ENCODE data around the gene CCDC188.

CCDC188 gene

DNA sequence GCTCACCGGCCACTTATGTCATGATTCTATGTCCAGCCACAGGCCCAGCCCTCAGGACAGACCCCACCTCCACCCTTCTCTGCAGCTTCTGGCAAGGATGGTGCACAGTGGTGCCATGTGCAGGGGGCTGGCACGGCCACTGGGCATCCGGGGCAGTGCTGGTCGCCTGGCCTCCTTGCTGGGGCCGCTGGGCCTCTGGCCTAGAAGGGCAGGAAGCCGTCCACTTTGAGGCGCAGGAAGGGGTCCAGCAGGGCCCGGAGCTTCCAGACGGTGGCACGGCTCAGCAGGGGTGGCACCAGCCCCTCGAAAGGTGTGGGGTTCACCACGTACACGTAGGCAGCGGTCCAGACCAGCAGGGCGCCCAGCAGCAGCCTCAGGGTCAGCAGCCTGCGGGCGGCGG lies 2.4 kb downstream of the CCDC188 start:
- DNase-seq (ENCODE audit: low spot score): no peak

DNA sequence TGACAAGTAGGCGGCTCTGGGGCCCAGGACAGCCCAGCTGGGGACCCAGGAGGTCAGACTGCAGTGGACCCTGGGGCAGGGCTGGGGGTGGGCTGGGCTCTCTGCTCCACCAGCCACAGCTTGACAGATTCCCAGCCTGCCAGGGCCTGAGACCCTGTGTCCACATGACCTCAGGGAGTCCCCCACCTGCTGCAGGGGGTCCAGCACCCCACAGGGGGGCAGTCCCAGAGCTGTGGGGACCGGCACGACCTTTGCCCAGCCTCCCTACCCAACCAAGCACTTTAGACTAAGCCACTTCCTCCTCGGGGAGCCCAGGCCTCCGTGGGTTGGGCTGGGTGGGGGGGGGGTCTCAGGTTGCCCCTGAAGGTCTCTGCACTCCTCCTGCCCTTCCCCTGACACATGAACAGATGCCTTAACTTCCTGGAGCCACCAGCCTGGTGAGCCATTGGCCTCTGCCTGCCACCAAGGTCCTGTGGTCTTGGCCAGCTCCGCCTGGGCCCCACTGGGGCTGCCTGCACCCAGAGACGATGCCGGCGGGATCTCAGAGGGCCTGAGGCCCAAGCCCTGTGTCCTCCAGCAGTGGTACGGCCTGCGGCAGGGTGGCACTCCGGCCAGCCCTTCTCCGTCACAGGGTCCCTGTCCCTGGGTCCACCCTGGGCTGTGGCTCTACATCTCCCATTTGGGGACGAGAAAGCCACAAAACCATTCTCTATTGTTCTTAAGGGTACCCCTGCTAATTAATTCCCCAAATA lies 3.4 kb downstream of the CCDC188 start:
- DNase-seq (ENCODE audit: low spot score): no peak

DNA sequence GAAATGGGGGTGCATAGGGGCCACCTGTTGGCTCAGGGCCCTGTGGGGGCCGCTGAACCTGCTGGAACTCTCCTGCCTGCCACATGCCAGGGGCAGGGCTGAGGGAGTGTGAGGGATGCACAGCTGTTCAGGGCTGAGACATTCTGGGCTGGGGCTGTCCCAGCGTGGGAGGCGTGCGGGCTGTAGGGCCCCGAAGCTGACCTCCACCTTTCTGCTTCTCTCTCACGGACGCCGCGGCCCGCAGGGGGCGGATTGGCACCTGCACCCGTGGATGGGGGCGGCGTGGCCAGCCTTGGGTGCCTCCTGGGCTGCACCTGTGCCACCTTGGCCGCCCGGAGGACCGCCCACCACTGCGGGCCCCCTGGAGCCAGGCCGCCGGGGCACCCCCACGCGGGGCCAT lies 4.1 kb downstream of the CCDC188 start:
- no peak for DNase-seq (ENCODE audit: low spot score)

DNA sequence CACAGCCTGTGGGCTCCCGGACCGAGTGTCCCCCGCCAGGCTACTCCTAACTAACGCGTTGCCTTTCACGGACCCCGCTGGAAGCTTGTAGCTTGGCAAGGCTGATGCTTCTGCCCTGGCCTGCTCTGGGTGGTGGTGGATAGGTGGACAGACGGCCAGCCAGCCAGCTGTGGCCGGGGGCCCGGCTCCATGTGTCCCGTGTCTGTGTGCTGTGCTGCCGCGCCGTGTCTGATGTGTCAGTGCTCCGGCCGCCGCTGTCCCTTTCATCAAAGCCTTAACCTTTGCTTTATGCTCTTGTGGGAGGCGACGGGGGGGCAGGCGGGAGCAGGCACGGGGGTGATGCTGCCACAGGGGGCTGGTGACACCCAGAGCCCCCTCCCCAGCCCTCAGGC lies 5.0 kb downstream of the CCDC188 start:
- no peak for DNase-seq (ENCODE audit: low spot score)

DNA sequence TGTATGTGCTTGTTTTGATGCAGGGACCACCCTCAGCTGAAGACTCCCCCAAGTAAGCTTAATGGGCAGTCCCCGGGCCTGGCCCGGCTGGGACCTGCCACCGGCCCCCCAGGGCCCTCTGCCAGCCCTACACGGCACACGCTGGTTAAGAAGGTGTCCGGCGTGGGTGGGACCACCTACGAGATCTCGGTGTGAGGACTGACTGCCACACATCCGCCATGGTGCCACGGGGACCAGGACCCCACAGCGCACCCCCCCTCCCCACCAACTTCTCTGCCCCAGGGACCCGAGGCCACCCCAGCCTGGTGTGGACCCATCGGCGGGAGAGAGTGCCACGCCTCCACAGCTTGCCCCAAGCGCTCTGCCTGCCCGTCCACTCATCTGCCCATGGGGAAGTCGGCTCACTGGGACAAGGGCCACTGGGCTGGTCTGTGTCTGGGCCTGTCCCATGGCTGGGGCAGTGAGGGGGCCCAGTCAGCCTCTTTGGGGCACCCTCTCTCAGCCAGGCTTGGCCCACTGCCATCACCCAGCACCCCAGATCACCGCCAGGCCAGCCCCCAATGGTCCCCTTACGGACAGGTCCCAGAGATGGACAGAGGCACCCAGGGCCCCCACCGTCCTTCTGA lies 5.5 kb downstream of the CCDC188 start:
- no peak for DNase-seq (ENCODE audit: low spot score)

DNA sequence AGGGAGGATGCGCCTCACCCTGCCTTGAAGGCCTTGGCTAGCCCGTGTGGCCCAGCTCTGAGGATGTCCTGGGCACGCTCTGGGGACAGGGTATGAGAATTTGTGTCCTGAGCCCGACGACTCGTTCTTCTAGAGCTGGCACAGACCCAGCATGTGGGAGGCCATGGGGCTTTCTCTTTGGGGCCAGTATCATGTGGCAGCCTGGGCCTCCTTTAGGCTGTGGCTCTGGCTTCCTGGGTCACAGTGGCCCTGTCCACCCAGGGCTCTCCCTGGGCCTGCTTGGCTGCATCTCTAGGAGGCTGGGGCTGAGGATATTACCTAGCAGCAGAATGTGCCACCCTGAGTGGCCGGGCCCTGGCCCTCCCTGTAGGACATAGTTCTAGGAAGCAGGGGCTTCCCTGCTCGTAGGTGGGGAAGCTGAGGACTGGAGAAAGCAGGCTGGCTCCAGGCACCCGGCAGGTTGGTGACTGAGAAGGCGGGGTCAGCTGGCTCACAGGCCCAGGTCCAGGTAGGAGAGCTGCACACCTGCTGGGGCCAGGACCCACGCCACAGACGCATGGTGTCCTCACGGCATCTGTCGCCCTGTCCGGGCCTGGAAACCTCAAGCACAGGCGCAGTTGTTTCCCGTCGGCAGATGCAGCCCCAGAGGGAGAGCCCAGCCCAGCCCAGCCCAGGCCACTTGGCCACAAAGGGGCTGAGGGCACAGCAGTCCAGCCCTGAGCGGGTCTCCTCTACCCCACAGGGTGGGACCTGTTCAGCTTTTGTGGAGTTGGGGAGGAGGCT lies 6.8 kb downstream of the CCDC188 start:
- DNase-seq (ENCODE audit: low spot score): no peak

DNA sequence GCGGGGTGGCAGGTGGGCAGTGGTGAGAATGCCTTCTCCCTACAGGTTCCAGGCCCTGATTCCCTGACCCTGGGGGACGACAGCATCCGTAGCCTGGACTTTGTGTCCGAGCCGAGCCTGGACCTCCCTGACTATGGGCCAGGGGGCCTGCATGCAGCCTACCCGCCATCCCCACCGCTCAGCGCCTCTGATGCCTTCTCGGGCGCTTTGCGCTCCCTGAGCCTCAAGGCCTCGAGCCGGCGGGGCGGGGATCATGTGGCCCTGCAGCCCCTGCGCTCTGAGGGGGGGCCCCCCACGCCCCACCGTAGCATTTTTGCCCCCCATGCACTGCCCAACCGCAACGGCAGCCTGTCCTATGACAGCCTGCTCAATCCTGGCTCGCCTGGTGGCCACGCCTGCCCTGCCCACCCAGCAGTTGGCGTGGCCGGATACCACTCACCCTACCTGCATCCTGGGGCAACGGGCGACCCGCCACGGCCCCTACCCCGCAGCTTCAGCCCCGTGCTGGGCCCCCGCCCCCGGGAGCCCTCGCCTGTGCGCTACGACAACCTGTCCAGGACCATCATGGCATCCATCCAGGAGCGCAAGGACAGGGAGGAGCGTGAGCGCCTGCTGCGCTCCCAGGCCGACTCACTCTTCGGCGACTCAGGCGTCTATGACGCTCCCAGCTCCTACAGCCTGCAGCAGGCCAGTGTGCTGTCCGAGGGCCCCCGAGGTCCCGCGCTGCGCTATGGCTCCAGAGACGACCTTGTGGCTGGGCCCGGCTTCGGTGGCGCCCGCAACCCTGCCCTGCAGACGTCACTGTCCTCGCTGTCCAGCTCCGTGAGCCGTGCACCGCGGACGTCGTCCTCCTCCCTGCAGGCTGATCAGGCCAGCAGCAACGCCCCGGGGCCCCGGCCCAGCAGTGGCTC lies 7.9 kb downstream of the CCDC188 start:
- DNase-seq (ENCODE audit: low spot score): no peak

DNA sequence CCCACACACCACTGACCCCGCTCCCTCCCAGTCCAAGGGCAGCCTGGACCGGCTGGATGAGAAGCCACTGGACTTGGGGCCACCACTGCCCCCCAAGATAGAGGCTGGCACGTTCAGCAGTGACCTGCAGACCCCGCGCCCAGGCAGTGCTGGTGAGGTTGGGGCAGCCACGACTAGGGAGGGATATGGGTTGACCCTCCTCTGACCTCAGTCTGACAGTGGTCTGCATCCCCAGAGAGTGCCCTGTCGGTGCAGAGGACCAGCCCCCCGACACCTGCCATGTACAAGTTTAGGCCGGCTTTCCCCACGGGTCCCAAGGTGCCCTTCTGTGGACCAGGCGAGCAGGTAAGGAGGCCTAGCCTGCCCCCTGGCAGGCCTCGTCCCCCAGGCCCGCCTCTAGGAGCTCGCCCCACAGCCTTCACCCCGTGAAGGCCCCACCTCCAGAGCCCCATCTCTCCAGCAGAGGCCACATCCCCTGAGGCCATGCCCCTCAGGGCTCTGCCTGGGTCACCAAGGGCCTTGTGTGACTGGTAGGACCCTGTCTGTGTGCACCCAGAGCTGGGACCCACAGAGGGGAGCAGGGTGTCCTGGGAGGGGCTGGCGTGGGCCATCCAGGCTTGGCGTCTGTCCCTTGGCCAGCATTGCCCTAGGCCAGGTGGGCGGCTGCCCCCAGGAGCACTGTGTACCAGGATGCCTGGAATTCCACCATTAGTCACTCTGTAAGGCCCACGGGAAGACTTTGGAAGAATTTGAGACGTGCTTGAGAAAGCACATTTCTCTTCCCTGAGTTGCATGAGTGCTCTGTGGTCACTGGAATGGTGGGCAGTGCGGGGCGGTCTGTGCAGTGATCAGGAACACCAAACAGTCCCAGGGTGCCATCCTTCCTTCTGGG lies 9.4 kb downstream of the CCDC188 start:
- DNase-seq (ENCODE audit: low spot score): no peak

DNA sequence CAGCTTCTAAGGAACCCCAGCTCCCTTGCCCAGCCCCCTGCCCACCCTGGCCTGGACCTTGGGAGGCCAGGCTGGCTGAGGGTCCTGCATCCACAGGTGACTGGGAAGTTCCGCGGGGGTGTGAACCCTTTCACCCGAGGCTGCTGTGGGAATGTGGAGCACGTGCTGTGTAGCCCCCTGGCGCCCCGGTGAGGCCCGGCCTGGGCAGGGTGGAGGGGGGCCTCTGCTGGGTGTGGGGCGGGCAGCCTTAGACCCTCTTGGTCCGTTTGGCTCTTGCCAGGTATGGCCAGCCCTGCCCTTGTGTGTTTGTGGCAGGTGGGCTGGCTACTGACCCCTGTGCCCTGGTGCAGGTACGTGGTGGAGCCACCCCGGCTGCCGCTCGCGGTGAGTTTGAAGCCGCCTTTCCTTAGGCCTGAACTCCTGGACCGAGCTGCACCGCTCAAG lies 10.3 kb downstream of the CCDC188 start:
- DNase-seq (ENCODE audit: low spot score): no peak

DNA sequence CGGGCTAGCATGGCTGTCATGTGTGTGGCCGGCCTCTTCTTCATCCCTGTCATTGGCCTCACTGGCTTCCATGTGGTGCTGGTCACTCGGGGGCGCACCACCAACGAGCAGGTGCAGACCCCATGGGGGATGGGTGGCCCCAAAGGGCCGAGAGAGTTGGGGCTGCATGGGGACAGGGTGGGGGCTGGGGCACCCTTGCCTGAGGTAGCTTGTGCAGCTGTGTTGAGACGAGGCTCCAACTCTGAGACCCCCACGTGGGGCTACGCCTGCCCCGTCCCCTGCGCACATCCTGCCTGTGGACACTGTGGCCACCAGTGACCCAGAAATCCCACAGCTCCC lies 10.8 kb downstream of the CCDC188 start:
- no peak for DNase-seq (ENCODE audit: low spot score)

DNA sequence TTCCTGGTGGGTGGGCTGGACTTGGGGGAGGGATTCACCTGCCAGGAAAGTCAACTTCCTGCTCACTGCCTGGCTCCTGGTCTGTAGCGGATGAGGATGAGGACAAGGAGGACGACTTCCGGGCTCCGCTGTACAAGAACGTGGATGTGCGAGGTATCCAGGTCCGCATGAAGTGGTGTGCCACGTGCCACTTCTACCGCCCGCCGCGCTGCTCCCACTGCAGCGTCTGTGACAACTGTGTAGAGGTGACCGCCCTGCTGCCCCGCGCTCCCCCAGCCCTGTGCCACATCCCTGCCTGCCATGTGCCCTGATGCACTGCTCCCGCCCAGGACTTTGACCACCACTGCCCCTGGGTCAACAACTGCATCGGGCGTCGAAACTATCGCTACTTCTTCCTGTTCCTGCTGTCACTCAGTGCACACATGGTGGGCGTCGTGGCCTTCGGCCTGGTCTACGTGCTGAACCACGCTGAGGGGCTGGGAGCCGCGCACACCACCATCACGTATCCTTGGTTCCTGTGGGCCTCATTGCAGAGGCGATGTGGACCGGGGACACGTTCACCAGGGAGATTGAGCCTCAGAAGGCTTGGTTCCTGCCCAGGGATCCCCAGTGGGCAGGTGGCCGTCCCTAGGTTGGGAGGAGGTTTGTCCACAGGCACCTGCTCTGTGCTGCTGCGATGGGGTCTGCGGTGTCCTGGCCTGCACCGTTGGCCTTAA lies 11.3 kb downstream of the CCDC188 start:
- DNase-seq (ENCODE audit: low spot score): no peak

DNA sequence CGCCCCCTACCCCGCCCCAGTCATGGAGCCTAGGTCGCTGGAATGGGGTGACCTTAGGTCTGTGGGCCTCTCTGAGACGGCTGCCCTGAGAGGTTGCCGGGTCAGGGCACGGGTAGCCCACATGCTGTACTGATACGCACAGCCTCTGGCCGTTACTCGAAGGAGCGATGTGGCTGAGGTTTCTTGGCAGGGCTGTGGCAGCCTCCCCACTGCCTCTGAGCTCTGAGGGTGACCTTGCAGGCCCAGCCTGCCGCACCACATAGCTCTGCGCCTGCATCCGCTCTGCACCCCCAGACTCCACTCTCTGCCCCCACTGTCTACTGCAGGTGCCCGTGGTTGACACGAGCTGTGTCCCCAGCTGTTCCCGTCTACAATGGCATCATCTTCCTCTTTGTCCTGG lies 12.0 kb downstream of the CCDC188 start:
- DNase-seq (ENCODE audit: low spot score): no peak

DNA sequence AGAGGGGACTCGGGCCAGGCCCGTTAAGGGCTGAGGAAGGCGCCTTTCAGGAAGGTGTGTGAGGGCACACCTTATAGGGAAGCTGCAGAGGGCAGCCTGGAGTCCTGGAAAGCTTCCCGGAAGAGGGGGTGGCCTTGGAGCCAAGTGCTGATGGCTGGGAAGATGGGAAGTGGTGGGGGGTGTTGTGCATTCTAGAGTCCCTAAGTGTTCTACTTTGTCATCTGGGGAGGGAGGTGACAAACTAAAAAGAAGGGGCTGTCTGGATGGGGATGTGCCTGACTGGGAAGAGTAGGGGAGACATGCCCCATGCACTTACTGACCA lies 12.5 kb downstream of the CCDC188 start:
- no peak for DNase-seq (ENCODE audit: low spot score)

DNA sequence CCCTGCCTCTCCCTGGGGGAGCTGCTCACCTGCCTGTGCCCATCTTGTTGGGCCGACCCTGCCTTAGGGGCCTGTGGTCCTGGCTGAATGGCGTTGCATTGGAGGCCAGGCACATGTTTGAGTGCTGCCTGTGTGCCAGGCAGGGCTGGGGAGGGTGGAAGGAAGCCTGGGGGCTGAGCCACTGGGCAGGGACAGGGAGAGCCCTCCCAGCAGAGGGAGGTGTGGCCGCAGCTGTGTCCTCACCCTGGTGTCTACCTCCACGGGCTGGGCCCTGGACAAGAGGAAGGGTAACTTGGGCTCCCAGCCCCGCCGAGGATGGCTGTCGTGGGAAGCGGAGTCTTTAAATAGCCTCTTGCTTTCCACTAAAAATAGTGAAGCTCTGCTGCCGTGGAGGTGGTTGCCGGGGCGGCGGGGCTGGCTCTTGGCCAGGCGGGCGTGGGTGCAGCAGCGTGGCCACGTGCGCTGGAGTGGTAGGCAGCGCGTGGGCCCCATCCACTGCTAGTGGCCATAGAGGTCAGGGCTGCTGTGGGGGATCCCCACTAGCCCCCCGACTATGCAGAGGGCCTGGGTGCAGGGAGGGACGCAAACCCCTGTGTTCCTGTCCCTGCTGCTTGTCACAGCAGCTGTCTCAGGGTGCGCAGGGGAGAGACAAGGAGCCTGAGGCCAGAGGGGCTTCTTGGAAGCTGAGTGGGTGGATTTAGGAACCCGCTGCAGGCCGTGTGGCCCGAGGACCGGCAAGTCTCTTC lies 13.0 kb downstream of the CCDC188 start:
- no peak for DNase-seq (ENCODE audit: low spot score)

DNA sequence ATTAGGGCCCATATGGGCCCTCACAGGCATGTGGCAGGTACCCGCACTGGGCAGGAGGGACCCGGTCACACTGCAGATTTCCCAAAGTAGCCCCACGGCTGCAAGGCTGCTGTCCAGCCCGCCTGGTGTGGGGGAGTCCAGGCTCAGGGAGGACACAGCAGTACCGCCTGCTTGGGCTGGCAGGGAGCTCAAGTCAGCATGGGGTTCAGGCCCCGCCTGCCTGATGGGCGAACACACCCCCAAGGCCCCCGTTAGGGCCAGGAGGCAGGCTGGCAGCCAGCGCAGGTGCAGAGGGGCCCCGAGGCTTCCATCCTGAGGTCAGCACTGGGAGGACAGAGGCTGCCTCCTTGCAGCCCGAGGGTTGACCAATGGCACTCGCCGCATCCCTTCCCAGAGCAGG lies 13.7 kb downstream of the CCDC188 start:
- DNase-seq (ENCODE audit: low spot score): no peak

DNA sequence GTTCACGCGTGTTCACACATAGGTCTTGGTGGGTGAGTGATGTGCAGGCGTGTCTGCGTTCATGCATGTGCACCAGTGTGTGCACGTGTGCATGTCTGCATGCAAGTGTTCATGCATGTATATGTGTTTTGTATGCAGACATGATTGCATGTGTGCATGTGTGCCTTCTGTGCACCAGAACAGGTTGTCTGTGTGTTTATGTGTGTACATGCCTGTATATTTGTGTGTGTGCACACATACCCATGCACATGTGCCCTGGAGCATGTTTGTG lies 14.3 kb downstream of the CCDC188 start:
- DNase-seq (ENCODE audit: low spot score): no peak

DNA sequence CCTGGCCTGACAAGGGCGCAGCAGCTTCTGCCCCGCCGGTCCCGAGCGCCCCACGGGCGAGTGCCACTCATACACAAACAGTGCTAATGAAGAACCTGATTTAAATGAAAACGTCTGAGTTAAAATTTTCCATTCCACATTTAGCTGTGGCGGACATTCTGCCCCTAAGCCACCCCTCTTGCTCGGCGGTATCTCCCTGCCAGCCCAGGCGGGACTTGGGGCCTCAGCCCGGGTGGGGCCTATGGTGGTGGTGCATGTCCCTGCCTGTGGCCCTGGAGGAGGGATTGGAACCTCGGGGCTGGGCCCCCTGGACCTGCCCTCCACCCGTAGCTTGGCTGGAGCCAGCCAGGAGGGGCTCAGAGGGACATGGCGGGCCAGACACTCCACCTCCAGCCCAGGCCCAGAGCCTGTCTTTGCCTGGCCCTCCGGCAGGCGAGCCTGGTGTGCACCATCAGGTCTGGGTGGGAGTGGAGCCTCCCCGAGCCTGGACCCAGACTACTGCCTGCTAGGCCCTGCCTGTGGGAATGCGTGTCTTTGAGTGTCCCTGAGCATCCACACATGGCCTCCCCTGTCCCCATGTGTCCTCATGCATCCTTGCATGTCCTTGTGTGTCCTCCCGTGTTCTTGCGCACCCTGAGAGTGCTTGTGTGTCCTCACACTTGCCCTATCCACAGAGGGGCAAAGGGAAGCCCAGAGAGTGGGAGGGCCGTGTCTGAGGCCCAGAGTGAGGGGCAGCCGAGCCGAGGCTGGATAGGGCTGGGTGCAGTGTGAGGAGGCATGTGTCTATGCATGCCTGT lies 14.9 kb downstream of the CCDC188 start:
- no peak for DNase-seq (ENCODE audit: low spot score)

DNA sequence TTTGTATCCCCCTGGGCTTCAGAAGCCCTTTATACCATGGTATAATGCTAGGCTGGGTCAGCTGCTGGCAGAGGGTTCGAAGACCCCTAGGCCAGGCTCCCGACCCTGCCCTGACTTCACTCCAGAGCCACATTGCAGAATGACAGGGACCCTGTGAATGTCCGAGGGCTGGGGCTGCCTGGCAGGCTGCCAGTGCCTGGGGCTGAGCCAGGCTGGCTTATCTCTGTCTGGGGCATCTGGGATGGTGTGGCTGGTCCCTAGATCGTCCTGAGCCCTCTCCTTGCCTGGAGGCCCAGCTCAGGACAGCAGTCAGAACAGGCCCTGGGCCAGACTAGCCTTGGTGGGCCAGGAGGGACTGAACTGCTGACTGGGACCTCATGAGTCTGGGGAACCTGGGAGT lies 15.6 kb downstream of the CCDC188 start:
- DNase-seq (ENCODE audit: low spot score): no peak

DNA sequence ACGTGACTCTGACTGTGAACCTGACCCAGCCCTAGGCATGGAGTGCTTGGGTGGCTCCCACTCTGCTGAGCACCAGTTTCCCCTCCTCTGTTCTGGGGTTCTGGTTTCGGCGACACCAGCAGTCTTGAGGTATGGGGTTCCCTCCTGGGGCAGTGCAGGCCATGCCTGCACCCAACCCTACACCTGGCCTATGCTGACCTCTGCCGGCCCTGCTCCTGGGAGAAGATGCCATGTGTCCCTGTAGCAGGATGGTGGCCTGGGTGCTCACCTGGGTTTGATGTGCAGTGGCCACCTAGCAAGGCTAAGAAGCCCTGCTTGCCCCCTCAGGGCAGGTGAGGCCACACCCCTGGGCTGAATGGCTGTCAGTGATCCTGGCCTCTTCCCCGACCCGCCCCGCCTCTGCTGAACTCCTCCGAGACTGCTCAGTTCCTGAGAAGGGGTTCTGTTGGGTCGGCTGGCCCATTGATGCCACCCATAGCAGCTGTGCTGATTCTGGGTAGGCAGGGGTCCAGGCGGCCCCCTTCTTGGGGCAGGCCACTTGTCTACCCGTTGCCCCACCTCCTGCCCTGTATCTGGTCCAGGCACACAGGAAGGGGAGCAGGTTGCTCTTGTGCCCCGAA lies 16.8 kb downstream of the CCDC188 start:
- DNase-seq (ENCODE audit: low spot score): no peak

Data from left forelimb (tissue), 1 donor.